ENCODE data around the gene PARP12.

PARP12 gene

GRCh38 chr7:140059273-140060242 is 3.2 kb downstream of the PARP12 start:
- DNase-seq (ENCODE audit: insufficient read length, low spot score) = no peak
- FAIRE-seq = no peak

- DNase-seq (ENCODE audit: insufficient read length, low spot score) = no peak
- no peak for FAIRE-seq
Observed at GRCh38 chr7:140058517-140058916, 4.2 kb downstream of the PARP12 start.

GRCh38 chr7:140057143-140057535 is 5.6 kb downstream of the PARP12 start:
- no peak for FAIRE-seq
- no peak for DNase-seq (ENCODE audit: insufficient read length, low spot score)

GRCh38 chr7:140056431-140057142 is 6.2 kb downstream of the PARP12 start:
- no peak for DNase-seq (ENCODE audit: insufficient read length, low spot score)

GRCh38 chr7:140055833-140056232 is 6.9 kb downstream of the PARP12 start:
- FAIRE-seq = no peak

More at GRCh38 chr7:140056431-140057142, 6.2 kb downstream of the PARP12 start:
- FAIRE-seq = no peak

GRCh38 chr7:140054751-140055150 is 8.0 kb downstream of the PARP12 start:
- FAIRE-seq (no peak), DNase-seq (ENCODE audit: insufficient read length, low spot score) (no peak)

More at GRCh38 chr7:140055833-140056232, 6.9 kb downstream of the PARP12 start:
- DNase-seq (ENCODE audit: insufficient read length, low spot score) = no peak

- FAIRE-seq (peak; percentile 84), DNase-seq (ENCODE audit: insufficient read length, low spot score) (peak; percentile 53)
Observed at GRCh38 chr7:140053812-140054539, 8.8 kb downstream of the PARP12 start.

- DNase-seq (ENCODE audit: insufficient read length, low spot score) (no peak), FAIRE-seq (no peak)
Observed at GRCh38 chr7:140051820-140052219, 10.9 kb downstream of the PARP12 start.

GRCh38 chr7:140050100-140050499 is 12.7 kb downstream of the PARP12 start:
- FAIRE-seq (no peak), DNase-seq (ENCODE audit: insufficient read length, low spot score) (no peak)

GRCh38 chr7:140049339-140050024 is 13.3 kb downstream of the PARP12 start:
- DNase-seq (ENCODE audit: insufficient read length, low spot score) = no peak
- FAIRE-seq = no peak

GRCh38 chr7:140048989-140049338 is 13.8 kb downstream of the PARP12 start:
- DNase-seq (ENCODE audit: insufficient read length, low spot score) (no peak), FAIRE-seq (no peak)

GRCh38 chr7:140048138-140048537 is 14.6 kb downstream of the PARP12 start:
- FAIRE-seq (no peak), DNase-seq (ENCODE audit: insufficient read length, low spot score) (no peak)

- FAIRE-seq (no peak), DNase-seq (ENCODE audit: insufficient read length, low spot score) (no peak)
Observed at GRCh38 chr7:140047197-140047596, 15.6 kb downstream of the PARP12 start.

- DNase-seq (ENCODE audit: insufficient read length, low spot score) (no peak), FAIRE-seq (no peak)
Observed at GRCh38 chr7:140045697-140046096, 17.1 kb downstream of the PARP12 start.

GRCh38 chr7:140044251-140044650 is 18.5 kb downstream of the PARP12 start:
- FAIRE-seq (no peak), DNase-seq (ENCODE audit: insufficient read length, low spot score) (no peak)

- no peak for DNase-seq (ENCODE audit: insufficient read length, low spot score)
- no peak for FAIRE-seq
Observed at GRCh38 chr7:140042386-140042670, 20.4 kb downstream of the PARP12 start.

GRCh38 chr7:140041659-140042385 is 20.9 kb downstream of the PARP12 start:
- no peak for DNase-seq (ENCODE audit: insufficient read length, low spot score)

GRCh38 chr7:140039896-140040295 is 22.9 kb downstream of the PARP12 start:
- DNase-seq (ENCODE audit: insufficient read length, low spot score) (no peak), FAIRE-seq (no peak)

More at GRCh38 chr7:140041659-140042385, 20.9 kb downstream of the PARP12 start:
- FAIRE-seq = no peak

- no peak for FAIRE-seq
- no peak for DNase-seq (ENCODE audit: insufficient read length, low spot score)
Observed at GRCh38 chr7:140039066-140039465, 23.7 kb downstream of the PARP12 start.
